Measurements from ENCODE around the gene RAPGEF4.

RAPGEF4 gene

GRCh38 chr2:172977270-172978062 lies 241.8 kb downstream of the RAPGEF4 start:
- DNase-seq: no peak

DNA sequence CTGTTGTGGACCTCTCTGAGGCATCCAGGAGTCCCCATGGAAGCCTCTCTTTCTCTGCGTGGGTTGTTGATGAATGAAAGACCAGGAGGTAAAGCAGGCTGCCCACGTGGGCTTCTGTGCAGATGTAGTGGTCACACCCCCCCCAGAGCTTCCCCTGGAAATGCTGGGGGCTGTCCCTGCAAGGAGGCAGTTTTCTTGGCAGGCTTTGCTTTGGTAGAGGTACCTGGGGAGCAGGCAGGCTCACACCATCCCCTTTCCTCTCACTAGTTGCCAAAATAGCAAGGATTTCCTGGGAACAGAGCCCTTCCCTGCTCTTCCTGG lies 242.4 kb downstream of the RAPGEF4 start:
- DNase-seq: no peak

DNA sequence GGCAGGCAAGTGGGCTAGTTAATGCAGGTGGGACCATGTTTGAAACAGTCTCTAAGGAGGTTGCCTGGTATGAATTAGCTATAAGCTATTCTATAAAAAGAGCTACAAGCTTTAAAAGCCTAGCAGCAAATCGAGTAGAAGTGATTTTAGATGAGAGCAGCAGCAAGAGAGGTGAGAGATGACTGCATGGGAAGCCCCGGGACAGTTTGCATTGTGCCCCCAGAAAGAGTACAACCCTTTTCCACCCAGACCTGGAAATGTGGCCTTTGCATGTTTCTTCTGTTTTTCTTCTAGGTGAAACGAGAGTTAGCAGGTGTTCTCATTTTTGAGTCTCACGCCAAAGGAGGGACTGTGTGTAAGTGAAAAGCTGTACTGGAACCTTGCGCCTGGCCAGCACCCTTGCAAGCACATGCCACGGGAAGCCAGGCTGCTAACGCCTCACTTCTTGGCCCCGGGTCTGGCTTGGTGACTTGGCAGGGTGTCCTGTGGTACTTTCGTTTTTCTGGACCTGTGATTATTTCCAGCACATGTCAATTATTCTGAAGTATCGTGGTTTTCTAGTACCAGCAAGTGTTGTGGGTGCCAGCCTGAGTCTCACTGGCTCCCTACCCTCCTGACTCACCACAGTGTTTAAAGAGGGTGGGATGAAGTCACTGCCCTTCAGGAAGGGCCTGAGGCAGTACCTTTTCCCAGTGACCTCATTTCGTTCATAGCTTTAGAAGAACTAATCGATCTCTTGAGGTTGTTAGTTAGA lies 249.7 kb downstream of the RAPGEF4 start:
- DNase-seq: no peak

GRCh38 chr2:172986040-172986439 lies 250.4 kb downstream of the RAPGEF4 start:
- DNase-seq: no peak

DNA sequence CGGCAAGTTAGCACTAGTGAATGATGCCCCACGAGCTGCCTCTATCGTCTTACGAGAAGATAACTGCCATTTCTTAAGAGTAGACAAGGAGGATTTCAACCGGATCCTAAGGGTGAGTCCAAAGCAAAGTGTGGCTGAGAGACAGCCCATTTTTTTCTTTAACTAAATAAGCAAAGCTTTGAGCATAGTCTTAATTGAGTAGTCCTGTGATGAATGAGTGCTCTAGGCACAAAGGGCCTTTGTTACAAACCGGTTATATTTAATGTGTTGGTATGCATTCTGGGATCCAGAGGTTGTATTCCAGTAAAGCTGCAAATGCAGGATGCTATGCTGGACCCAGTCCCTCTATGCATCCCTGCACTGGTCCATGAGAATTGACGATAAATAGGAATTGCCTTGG lies 253.1 kb downstream of the RAPGEF4 start:
- no peak for DNase-seq

DNA sequence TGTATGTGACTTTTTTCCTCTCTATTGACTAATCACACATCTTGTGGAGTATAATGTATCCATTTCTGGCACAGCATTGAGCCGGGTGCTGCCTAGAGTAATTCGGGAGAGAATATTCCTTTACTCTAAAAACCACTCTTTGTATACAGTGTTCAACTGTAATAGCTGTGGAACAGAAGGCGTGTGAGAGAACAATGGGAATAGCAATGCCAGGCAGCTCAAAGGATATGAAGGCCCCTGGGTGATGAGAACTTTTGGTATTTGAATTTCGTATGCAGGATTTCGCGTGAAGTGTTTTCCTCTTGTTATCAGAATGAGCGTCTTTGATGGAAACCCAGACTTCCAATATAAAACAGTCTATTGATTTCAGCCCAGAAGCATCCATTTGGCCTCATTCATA lies 255.4 kb downstream of the RAPGEF4 start:
- DNase-seq: no peak

- no peak for DNase-seq
These were observed 257.5 kb downstream of the RAPGEF4 start for GRCh38 chr2:172993139-172993538.

- no peak for DNase-seq
These were observed 258.5 kb downstream of the RAPGEF4 start for GRCh38 chr2:172993931-172994717.

GRCh38 chr2:172994864-172995263 lies 259.2 kb downstream of the RAPGEF4 start:
- DNase-seq: no peak

GRCh38 chr2:172995323-172996244 lies 259.9 kb downstream of the RAPGEF4 start:
- no peak for DNase-seq

GRCh38 chr2:172996387-172996961 lies 260.8 kb downstream of the RAPGEF4 start:
- no peak for DNase-seq

GRCh38 chr2:172997031-172997430 lies 261.4 kb downstream of the RAPGEF4 start:
- DNase-seq: no peak

- no peak for DNase-seq
These were observed 263.1 kb downstream of the RAPGEF4 start for GRCh38 chr2:172998547-172999272.

DNA sequence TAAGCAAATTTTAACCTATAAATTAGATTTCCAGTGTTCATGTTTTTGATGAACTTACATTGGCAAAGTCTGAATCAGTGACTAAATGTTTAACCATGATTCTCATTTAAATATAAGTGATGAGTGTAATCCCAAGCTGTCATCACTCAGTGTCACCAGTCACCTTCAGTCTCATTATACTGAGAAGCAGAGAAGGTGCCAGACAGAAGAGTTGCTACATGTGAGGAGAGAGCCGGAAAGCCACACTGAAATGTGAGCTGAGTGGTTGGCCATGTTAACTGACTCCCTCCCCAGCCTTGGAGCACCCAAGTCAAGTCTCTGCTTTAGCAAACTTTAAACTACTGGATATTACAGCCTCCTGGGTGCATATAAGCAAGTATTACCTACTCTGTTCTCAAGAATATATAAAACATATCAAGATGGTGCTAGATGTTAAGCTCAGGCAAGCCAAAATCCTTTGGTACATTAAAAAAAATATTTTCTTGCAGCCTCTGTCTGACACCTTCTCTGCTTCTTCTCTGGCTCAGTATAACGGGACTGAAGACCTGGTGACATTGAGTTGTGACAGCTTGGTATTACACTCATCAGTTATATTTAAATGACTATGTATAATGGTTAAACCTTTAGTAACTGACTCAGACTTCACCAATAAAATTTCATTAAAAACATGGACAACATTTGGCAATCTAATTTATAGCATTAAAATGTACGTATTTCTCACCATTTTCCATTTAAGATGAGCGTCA lies 264.2 kb downstream of the RAPGEF4 start:
- no peak for DNase-seq

DNA sequence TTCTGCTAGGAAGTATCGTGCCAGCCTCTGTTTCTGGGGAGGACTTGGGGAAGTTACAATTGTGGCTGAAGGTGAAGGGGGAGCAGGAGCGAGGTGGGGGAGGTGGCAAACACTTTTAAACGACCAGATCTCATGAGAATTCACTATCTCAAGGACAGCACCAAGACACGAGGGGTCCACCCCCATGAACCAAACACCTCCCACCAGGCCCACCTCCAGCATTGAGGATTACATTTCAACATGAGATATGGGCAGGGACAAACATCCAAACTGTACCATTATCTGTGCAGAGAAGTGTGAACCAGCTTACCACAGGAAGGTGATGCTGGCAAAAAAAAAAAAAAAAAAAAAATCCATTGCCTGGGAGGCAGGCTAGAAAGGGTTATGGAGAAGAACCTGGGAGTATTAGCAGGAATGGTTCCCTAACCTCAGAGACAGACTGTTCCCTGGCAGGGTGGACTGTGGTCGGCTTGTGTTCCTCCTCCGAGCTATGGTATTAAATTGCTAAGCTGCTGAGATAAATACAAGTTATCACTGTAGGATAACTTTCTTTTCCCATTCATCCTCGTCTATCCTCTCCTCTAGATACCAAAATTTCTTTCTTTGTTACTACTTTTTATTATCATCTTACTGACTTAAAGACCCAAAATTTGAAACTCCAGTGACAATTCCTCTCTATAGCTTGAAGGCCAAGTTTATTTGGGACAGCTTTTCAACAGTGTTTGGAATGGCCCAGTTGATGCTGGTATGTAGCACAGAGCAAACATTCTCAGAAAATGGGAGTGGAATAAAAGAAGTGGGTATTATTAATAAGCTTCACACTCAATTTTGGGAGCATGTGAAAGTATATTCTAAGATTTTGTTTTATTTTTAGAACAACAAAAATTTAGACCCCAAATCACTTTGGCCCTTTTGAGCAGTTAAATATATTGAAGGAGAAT lies 266.3 kb downstream of the RAPGEF4 start:
- DNase-seq: no peak

- DNase-seq: no peak
These were observed 267.3 kb downstream of the RAPGEF4 start for GRCh38 chr2:173002751-173003541.

DNA sequence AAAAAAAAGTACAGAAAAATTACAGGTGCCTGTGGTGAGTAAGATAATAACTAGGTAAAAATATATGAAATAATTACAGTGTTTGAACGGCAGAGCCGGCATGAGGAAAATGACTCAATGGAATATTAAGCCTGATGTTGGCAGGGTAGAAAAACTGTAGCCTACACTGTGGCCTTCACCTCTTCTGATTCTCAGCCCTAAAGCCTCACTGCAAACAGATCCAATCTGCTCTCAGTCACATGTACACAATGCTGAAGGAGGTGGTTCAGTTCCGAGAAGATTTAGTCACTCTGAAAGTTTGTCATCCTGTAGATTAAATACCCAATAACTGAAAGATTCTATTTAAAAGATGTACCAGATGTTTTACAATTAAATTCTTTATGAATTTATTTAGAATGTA lies 273.1 kb downstream of the RAPGEF4 start:
- no peak for DNase-seq

DNA sequence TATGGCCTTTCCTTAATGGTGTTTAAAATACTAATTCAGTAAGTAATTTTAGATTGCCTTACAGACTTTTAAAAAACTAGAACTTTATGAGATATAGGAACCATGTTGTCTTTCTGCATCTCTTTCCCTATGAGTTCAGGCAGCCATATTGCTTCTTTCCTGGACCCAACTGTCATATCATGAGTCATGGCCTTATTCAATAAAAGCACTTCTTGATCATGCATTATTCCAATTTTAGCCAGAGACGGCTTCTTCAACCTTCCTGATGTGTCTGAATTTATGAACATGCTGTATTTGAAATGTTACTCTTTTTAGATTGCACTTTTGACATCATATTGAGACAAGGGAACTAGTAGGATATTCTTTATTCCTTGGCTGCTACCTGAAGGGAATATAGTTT lies 274.6 kb downstream of the RAPGEF4 start:
- DNase-seq: no peak

DNA sequence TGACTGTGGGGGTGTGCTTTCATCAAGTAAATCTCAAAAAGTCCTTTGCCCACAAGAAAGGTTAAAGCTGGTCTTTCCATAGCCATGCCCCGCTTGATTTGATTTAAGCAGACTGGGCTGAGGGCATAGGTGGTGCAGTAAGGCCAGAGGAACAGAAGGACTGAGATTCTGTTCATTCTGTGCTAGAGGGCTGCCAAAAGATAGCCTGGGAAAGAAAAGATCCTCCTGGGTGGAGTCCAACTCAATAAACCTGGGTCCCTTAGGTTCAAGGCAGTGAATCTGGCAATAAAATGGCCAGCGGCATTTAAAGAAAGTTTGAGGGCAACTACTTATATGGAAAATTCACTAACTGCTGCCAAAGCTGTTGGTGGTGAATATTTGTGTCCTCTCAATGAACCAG lies 280.8 kb downstream of the RAPGEF4 start:
- no peak for DNase-seq
